ENCODE data around the gene PRAC2.

The PRAC2 gene

GRCh38 chr17:48754500-48755261 is 31.7 kb downstream of the PRAC2 start:
- no peak for DNase-seq (ENCODE audit: low spot score)

- DNase-seq (ENCODE audit: low spot score), result no peak
Measured at GRCh38 chr17:48755356-48755755, 32.4 kb downstream of the PRAC2 start.

GRCh38 chr17:48756830-48757251 is 33.9 kb downstream of the PRAC2 start:
- DNase-seq (ENCODE audit: low spot score), result no peak

GRCh38 chr17:48757524-48757961 is 34.6 kb downstream of the PRAC2 start:
- DNase-seq (ENCODE audit: low spot score), result no peak

- no peak for DNase-seq (ENCODE audit: low spot score)
Measured at GRCh38 chr17:48759288-48759687, 36.3 kb downstream of the PRAC2 start.

GRCh38 chr17:48760411-48760810 is 37.4 kb downstream of the PRAC2 start:
- no peak for DNase-seq (ENCODE audit: low spot score)

- no peak for DNase-seq (ENCODE audit: low spot score)
Measured at GRCh38 chr17:48761114-48761513, 38.1 kb downstream of the PRAC2 start.

GRCh38 chr17:48767263-48767774 is 44.3 kb downstream of the PRAC2 start:
- DNase-seq (ENCODE audit: low spot score), result no peak

- no peak for DNase-seq (ENCODE audit: low spot score)
Measured at GRCh38 chr17:48769009-48769675, 46.2 kb downstream of the PRAC2 start.

GRCh38 chr17:48770954-48771353 is 48.0 kb downstream of the PRAC2 start:
- no peak for DNase-seq (ENCODE audit: low spot score)

- no peak for DNase-seq (ENCODE audit: low spot score)
Measured at GRCh38 chr17:48773245-48773644, 50.3 kb downstream of the PRAC2 start.

Small RNA genes lying within 50 kb of the gene (small RNA-seq; reads per million reads assigned to genes)
- 0 reads per million in 2 experiments for gene AC091179.2
- gene COX6B1P2, result 0 reads per million in 2 experiments
- 0 reads per million in 2 experiments for gene MIR3185
- 0 reads per million in 2 experiments for gene RF02132
- 0 reads per million in 2 experiments for gene RF02133
- gene RN7SL125P, result 0 to 0.31 reads per million in 2 experiments
